ENCODE data around the gene WDR54.

Gene WDR54, protein sequence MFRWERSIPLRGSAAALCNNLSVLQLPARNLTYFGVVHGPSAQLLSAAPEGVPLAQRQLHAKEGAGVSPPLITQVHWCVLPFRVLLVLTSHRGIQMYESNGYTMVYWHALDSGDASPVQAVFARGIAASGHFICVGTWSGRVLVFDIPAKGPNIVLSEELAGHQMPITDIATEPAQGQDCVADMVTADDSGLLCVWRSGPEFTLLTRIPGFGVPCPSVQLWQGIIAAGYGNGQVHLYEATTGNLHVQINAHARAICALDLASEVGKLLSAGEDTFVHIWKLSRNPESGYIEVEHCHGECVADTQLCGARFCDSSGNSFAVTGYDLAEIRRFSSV

DNA sequence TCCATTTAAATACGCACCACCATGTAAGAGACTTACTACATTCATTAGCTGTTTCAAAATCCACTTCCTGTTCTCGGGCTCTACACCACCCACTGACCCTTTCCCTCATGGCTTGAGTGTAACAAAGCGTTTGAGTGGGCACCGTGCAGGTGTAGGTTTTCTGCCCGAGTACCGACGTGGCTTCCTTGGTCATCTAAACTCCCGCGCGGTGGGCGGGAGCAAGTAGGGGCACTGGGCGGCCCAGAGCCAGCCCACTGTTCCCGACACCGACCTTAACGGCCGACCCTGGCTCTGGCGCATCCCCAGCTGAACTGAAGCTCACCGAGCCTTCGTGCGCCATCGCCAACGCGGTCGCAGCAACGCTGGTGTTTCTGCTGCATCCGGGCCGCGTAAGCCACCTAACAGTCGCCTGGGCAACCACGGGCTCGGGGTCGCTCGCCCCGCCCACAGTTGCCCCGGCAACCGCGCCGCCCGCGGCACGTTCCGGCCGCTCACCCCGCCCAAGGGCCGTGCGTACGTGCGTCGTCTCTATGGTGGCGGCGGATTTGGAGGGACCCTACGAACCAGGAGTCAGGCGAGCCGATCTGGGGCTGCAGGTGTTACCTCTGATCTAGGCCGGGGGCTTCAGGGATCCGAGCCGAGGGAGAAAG lies at the start of gene WDR54, which contains the start of gene C2orf81:
TSS of gene WDR54 (plus strand) at position 510 of the 650 bp plus-strand sequence. CDS start 424 bp downstream, outside the sequence.
TSS of gene C2orf81 (minus strand) at position 399 of the 650 bp plus-strand sequence. CDS start at position 340, 59 bp downstream.
- DNase-seq = peak; percentile 73

DNA sequence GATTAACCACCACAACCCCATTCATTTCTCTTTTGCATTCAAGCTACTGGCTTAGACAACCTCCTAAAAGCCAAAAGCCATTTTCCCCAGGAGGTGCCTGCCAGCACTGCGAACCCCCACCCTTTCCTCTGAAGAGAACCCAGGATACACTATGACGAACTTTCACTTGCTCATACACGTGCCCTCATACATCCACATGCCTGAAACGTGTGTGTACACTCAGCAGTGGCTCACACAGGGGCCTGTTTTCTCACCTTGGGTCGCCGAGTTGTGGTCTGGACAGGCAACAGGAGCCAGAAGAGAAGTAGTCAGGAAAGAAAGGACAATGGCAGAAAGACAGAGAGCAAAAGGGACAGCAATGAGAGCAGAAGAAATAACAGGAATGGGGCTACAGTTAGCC lies 48.9 kb upstream of the WDR54 start:
- DNase-seq = no peak

DNA sequence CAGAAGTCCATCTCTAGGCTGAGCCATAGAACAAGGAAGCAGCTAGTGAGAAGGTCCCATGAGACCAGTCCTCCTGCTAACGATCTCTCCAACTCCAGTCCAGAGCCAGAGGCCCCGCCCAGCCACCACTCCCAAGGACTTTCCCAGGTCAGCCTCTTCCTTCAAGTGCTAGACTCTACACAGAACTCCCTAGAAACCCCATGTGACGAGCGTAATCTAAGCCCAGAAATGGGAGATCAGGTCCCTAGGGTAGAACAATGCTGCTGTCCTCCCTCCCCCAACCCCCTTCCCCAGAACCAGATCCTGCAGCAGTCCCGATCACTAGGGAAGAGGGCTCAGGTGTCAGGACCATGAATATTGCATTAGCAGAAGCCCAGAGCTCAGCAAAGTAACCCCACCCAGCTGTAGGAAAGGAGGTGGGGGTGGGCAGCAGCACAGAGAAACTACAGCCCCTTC lies 48.3 kb upstream of the WDR54 start:
- peak; percentile 83 for DNase-seq

DNA sequence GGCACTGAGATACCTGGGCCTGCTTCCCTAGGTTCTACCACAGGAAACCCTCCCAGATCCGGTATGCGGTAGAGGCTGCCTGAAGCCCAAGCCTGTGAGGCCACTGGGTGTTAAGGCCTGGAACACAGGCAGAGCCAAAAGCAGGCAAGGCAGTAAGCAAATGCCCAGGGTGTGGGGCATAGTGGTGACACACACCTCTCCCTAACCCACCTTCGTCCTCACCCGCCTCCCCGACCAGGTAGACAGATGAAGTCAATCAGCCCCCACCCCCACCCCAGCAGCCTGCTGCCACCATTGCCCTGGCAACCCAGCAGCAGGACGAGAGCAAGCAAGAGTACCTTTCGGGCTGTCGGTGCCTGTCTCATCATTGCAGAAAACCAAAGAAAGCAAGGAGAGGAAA lies 47.5 kb upstream of the WDR54 start:
- DNase-seq = no peak

DNA sequence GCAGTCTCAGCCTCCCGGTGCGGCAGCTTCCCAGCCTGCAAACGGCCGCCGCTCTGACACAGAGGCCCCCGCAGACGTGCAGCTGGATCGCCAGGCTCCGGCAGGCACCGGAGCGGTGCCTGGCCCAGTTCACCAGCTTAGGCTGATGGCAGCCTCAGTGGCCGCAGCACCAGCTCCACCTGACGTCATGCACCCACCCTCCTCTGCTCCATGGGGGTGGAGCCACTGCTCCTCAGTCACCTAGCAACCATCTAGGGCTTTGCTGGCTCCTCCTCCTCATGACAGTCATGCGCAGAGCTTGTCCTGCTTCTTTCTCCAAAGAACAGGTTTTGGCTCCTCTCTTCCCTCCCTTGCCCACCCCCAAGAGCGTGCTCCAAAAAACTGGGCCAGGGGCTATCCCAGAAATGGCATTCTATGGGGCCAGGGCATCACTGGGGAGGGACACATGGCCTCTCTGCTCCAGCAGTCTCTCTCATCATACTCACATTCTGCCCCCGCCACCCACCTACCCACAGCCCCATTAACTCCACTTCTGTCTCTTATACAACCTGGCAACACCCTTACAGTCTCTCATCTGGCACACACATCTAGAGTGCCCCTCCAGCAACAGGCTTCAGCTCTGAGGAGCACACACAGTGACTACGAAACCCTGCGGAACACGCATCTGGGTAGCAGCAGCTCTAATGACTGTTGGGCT lies 46.9 kb upstream of the WDR54 start:
- DNase-seq = peak; percentile 67

DNA sequence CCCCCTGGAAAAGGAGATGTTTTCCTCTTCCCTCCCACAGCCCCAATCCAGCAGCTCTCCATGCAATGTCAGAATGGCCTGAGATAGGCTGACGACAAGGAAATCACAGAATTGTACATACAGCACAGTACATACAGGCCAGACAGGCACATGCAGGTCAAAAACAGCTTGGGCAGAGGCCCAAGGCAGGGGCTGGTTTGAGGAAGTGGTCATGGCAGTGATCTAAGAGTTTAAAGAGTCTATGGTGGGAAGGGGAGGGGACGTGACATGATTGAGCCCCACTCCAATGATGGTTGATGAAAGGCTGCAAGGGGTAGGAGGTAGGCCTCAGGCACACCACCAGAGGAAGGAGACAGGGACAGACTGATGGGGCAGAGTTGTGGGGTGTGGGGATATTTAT lies 45.7 kb upstream of the WDR54 start:
- no peak for DNase-seq

DNA sequence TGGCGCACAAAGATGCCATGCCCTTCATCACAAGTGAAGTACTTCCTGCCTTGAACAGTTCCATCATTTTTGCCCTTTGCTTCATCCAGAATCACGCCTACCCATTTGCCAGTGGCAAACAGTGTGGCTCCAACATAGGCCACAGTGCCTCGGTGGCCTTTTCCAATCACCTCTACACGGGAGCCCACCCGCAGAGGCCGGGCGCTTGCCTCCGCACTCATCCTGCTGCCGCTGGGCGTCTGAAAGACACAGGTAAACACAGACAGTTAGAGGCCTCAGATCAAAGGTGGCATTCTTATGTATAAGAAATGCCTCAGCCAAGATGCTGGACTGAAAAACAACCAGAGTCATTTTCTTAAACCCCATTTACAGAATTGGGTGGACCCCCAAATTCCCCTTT lies 43.5 kb upstream of the WDR54 start:
- no peak for DNase-seq

DNA sequence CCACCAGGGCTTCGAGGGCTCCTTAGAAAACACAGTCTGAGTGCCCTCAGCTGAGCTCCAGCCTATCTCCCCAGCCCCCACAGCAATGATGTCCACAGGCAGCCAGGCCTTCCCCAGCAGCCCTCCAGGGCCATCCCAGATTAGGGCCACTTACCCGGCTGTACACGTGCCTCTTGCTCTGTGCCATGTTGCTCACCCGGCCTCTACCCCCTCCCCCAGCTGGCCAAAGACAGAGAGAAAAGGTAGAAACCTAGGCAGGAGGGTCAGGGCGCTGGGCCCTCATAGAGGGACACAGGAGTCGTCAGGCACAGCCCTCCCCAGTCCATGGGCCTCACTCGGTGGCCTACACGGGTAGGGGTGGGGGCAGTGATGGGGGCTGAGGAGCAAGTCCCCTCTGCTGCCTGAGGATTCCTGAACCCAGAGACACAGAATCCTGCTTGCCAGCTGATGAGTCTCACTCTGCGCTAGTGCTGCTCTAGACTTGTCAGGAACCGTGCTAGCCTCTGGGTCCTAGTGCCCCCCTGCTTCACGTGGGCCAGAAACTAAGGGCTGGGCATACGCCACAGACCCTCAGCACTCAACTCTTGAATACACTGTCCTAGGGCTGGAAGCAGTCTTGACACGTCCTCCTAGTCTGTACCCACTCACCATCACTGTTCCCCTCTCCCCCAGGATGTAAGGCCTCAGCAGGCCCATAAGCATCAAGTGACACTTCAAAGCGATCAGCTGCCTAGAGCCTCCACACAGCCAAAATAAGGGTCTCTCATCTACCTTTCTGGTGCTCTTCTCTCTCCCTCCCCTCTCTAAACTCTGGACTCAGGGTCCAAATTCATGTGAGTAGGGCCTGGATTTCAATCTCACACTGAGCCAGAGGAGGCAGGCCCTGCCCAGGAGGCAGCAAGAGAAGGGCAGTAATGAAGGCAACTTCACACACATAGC lies 41.4 kb upstream of the WDR54 start, which contains the start of gene DCTN1:
TSS of gene DCTN1 (minus strand) at position 461 of the 939 bp plus-strand sequence. CDS start at position 187, 274 bp downstream.
- DNase-seq = no peak

DNA sequence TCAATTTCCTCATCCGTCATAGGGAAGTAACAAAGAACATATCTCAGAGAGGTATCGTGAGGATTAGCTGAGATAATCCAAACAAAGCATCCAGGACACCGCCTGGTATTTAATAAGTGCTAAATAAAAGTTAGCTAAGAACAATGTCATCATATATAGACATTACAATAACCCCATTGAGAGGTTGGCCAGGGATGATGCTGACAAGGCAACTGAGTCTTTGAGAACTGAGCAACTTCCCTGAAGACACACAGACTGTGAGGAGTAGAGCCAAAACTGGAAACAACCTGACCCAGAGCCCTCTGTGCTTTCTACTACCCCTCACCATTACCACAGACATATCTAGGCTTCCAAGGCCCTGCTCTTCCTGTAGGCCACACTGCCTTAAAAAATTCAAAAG lies 39.8 kb upstream of the WDR54 start:
- DNase-seq = no peak

DNA sequence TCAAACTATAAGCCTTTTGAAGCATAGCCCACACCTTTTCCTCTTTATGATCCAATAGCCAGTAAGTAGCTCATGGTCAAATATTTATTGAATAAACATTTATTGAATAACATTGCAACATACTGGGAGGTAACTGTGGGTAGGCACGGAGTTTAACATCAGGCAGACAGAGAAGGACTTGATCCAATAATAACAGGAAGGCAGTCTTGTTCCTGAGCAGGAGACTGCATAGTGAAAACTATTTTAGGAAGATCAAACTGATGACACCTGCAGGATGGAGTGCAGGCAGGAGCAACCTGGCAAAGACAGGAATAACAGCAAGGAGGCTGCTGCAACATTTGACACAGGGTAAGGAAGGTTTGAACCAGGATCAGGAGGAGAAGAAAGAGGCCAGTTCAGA lies 38.3 kb upstream of the WDR54 start:
- no peak for DNase-seq

DNA sequence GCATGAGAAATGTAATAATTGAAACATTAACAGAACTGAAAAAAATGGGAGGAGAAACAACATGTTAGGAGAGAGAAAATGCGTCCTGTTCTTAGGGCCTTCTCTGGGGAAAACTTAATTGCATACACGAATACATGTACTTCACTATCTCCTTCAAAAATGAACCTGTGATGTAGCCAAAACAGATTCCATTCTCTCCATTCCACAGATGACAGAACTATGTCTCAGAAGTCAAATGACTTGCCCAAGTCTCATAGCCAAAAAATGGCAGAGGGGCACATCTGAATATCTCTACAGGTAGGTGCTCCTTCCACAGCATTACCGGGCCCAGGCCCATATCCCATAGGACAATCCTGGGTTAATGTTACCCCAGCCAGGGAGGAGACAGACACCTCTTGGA lies 37.5 kb upstream of the WDR54 start:
- no peak for DNase-seq

DNA sequence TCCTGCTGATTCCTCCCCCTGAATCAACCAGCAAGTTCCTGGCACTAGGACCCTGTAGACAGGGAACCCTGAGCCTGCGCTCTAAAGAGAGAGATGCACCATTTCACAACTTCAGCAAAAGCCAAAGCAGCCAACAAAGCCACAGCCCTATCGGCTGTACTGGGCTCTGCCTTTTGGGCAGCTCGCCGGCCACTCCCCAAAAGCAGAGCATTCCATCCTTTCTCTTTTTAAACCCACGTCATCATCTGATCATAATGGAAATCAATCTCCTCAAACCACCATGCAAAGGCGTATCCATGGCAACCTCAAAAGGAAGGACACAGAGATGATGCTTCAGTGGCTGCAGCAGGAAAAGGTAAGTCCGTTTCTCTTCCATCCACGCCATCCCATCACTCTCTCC lies 36.1 kb upstream of the WDR54 start:
- no peak for DNase-seq

DNA sequence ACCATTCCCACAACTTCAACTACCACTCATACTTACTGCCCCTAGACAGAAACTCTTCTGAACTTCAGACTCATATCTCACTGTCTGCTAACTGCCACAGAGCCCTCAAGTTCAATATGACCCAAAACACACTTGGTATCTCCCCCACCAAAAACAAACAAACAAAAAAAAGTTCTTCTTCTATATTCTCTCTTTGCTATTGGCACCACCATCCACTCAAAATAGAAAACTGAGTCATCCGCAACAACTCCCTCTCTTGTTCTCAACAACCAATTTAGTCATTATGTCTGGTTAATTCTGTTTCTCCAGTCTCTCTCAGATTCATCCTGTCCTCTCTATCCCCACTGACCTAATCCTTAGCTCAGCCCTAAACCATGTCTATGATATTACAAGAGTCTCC lies 34.2 kb upstream of the WDR54 start:
- DNase-seq = no peak

DNA sequence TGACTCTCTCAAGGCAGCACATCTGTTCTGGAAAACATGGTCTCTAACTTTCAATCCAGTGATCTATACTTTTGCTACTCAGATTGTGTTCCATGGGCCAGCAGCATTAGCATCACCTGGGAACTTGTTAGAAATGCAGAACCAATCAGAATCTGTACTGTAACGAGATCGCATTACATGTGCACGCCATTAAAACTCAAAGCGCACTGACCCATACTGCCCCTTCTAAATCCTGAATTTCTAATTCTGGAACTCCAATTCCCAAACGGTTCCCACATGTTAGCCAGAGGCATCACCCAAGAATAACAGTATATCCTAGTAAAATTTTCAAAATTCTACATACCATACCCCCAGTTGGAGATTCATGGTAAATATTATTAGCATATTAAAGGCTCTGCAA lies 30.9 kb upstream of the WDR54 start:
- DNase-seq = no peak

DNA sequence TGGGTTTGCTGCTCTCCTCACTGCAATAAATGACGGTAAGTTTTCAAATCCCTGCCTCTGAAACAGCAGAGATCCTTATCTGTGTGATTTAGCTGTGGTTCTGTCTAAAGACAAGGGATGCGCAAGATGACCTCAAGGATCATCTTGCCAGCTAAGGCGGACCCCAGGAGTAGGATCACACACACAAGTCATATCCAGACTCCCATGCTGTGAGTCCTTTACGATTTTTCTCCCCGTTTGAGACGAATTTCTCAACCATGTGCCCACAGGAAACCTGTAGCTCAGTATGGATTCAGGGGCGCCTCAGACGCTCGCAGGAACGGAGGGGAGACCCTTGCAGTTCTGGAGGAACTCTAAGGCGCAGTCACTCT lies 30.3 kb upstream of the WDR54 start:
- no peak for DNase-seq

DNA sequence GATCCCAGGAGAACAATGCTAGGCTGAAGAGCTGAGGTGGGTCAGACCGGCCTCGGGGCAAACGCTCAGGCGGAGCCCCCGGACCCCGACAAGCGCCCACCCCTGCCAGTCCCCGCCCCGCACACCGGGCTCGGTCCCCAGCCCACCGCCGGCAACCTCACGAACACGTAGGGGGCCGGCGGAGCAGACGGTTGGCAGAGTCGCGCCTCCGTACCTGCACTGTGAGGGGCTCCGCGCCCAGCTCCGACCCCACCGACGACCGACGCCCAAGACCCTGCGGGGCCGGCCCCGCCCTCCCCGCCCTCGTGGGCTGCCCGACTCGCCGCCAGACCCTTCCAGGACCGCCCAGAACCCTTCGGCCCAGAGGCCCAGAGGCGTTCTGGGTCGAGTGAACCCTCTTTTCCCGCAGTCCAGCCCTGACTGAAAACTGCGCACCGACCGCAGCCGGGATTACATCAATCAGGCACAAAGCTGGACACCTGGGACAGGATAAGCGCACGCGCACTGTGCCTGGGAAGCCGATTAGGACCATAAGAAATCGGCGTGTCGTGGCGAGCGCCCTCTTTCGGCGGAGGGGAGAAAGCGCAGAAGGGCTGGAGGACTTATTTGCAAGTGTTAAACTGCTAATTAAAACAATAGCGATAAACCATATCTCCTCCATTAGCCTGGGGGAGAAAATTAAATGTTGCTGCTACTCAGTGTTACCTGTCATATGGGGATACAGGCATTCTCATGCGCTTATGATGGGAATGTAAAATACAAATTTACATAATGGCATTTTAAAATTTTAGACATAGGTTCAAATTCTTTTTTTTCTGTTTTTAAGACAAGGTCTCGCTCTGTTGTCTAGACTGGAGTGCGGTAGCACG lies 29.7 kb upstream of the WDR54 start:
- peak; percentile 85 for DNase-seq

DNA sequence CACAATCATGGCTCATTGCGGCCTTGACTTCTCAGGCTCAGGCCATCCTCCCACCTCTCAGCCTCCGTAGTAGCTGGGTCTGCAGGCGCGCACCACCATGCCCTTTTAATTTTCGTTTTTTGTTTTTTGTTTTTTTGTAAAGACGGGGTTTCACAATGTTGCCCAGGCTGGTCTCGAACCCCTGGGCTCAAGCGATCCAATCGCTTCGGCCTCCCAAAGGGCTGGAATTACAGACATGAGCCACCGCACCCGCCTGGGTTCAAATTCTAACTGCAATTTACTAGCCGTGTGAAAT lies 29.1 kb upstream of the WDR54 start:
- no peak for DNase-seq

DNA sequence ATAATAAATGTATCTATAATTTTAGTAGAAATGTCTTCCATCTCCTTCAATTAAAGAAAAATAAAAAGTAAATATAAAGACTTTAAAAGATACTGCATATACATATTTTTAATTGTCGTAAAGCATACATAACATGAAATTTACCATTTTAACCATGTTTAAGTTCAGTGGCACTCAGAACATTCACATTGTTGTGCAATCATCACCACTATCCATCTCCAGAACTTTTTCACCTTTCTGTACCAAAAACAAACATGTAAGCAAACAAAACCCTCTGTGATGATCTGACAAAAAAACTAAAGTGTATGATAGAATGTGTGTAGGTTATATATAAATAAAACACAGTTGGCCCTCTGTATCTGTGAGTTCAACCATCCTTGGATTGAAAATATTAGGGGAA lies 28.0 kb upstream of the WDR54 start:
- DNase-seq = no peak

DNA sequence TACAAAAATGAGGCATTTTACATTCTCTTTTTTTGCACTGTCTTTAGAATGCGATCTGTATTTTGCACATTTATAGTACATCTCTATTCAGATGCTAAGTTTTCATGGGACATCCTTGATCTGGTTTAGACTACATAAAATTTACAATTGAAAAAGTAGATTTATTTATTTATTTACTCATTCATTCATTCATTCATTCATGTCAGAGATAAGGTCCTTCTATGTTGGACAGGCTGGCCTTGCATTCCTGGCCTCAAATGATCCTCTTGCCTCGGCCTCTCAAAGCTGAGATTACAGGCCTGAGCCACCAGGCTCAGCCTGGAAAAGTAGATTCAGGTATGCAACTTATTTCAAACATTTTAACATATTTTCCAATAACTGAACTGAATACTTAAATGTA lies 25.4 kb upstream of the WDR54 start:
- DNase-seq = no peak

DNA sequence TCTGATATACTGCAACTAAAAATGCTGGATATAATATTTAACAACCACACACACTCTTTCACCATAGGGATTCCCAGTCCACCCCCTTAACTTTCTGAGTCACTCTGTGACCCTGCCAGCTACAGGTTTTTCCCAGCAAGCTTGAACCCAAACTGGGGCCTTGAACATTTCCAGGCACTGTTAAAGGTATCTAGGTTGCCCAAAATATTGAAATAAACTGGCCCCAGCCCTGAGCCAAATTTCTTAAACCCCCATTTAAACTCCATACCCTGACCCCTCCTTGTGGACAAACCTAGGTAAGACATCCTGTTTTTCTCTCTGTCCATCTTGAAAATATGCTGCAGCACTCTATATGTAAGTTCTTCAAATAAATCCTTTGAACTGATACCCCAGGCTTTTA lies 21.7 kb upstream of the WDR54 start:
- peak; percentile 22 for DNase-seq

DNA sequence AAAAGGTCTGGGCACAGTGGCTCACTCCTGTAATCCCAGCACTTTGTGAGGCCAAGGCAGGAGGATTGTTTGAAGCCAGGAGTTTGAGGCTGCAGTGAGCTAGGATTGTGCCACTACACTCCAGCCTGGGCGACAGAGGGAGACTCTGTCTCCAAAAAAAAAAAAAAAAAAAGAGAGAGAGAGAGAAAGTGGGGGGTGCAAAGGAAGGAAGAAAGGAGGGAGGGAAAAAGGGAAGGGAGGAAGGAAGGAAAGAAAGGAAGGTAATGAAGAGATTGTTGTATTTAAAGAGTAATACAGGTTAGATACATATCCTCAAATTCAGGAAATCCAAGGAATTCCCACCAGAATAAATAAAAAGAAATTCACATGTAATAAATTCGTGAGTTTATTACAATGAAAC lies 19.6 kb upstream of the WDR54 start:
- DNase-seq = no peak

DNA sequence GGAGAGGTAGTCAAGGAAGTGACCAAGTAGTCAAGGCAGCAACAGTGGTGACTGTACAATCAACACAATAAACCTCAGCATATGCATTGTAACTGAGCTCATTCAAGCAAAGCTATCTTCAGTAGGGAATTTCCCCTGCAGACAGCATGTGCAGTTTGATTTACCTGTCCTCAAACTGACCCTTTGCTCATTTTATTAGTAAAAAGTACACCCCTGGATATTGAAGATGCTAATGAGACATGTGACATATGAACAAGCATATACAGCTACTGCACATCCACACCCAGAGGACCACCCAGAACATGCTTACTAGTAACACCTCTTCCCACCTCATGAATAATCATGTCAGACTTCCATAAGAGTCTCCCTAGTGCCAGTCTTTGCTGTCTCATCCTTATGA lies 15.5 kb upstream of the WDR54 start:
- DNase-seq = no peak
